ENCODE results near the gene ALDH1A3. TPM values are rescaled to one million over a fixed set of nuclear protein-coding genes. Genes with fewer than 3 reads are reported as not detected.

Gene ALDH1A3
- total RNA-seq, 1 experiment from 2014 or later, result 14.0 TPM

DNA sequence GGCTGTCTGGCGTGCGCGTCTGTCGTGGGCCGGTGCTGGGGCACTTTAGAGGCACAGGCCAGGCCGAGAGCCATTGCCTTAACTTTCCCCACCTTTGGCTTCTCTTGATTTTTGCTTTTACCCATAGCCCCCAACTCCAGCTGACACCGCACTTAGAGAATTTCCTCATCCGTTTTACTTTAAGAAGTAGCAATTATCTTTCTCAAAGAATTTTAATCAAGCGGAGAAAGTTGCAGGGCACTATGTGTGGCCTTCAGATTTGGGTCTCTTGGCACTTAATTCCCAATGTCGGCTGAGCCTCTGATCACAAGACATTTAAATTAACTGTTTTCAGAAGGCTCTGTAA is 1.2 kb downstream of the ALDH1A3 start (continued):
- TF ChIP-seq, protein P1, sequence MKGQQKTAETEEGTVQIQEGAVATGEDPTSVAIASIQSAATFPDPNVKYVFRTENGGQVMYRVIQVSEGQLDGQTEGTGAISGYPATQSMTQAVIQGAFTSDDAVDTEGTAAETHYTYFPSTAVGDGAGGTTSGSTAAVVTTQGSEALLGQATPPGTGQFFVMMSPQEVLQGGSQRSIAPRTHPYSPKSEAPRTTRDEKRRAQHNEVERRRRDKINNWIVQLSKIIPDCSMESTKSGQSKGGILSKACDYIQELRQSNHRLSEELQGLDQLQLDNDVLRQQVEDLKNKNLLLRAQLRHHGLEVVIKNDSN (CRISPR knock-in tag; IDR thresholded peaks at IDR 0.05), result no peak

DNA sequence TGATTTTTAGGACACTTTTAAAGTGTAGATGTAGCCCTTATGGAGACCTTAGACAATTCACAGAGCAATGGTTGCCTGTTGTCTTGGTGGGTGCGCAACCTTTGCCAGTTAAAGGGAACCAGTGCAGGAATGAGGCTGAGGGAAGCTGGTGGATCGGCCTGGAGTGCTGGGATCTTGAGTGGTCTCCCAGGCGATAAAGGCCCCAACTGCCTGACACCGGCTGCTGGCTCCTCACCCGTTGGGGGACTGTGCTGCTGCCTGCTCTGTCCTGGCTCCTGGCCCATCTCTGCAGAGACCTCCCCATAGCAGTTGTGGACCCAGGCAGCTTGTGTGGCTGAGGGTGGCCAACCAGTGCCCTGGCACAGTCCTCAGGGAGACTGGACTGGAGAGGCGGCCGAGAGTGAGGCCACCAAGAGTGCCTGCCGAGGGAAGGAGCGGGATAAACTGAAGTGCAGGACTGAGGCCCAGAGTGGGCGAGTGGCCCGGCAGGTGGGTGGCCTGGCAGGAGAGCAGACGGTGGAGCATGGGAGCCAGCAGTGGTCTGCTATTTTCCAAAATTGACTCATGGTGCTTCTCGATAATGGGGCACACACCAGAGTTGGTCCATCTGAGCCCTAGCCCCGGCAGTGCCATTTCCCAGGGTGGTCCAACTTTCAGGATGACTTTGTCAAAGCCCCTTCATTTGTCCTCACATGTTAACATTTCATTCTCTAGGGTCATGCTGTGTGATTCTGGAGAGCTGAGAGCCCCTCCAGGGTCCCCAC is 2.1 kb downstream of the ALDH1A3 start:
- ChIA-PET POLR2A (no interaction called here), CTCF (no interaction called here)
- no peak for DNase-seq (ENCODE audit: low spot score)
- no peak for TF ChIP-seq ATF1 (CRISPR knock-in tag; IDR thresholded peaks at IDR 0.05)
- peaks cover 33% of the 10 kb centered on the region for H3K4me1 Mint-ChIP-seq
- H3K9me3 Mint-ChIP-seq, result no peaks in the 10 kb centered on the region
- H3K27me3 Mint-ChIP-seq (ENCODE audit: low read depth), result peaks cover 65% of the 10 kb centered on the region
- peak overlapping the region; percentile 89; the same call in 1 of the 2 replicates for H3K4me3 Mint-ChIP-seq
- ATAC-seq, result no peak
- no peak overlapping the region for H3K27ac Mint-ChIP-seq
- no peaks in the 10 kb centered on the region for H3K36me3 Mint-ChIP-seq

DNA sequence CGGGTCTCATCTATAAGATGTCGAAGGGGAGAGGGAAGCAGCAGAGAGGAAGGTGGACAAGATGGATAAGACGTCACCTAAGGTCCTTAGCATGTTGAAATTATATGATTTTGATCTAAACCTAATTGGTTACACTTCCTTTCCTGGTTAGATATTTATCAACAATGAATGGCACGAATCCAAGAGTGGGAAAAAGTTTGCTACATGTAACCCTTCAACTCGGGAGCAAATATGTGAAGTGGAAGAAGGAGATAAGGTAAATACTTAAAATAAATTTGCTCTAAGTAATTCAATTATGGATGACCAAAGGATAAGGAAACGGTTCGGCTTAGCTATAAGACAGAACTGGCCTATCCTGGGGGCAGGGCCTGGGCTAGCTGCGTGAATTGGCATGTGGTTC is 5.5 kb downstream of the ALDH1A3 start:
- Mint-ChIP-seq H3K4me1 (peaks cover 15% of the 10 kb centered on the region), H3K36me3 (no peaks in the 10 kb centered on the region), H3K9me3 (no peaks in the 10 kb centered on the region), H3K27ac (no peak overlapping the region), H3K4me3 (no peak overlapping the region), H3K27me3 (ENCODE audit: low read depth) (peaks cover 43% of the 10 kb centered on the region)
- DNase-seq (ENCODE audit: low spot score) (no peak), ATAC-seq (no peak)
- TF ChIP-seq, protein P2, sequence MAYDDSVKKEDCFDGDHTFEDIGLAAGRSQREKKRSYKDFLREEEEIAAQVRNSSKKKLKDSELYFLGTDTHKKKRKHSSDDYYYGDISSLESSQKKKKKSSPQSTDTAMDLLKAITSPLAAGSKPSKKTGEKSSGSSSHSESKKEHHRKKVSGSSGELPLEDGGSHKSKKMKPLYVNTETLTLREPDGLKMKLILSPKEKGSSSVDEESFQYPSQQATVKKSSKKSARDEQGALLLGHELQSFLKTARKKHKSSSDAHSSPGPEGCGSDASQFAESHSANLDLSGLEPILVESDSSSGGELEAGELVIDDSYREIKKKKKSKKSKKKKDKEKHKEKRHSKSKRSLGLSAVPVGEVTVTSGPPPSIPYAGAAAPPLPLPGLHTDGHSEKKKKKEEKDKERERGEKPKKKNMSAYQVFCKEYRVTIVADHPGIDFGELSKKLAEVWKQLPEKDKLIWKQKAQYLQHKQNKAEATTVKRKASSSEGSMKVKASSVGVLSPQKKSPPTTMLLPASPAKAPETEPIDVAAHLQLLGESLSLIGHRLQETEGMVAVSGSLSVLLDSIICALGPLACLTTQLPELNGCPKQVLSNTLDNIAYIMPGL (CRISPR knock-in tag; IDR thresholded peaks at IDR 0.05), result no peak
- no peak for TF ChIP-seq ZNF219 (CRISPR knock-in tag; IDR thresholded peaks at IDR 0.05; ENCODE audit: borderline replicate concordance)
- TF ChIP-seq TEAD4 (CRISPR knock-in tag; IDR thresholded peaks at IDR 0.05), result no peak
- no peak for TF ChIP-seq ZNF232 (CRISPR knock-in tag; IDR thresholded peaks at IDR 0.05)
- TF ChIP-seq JAZF1 (CRISPR knock-in tag; IDR thresholded peaks at IDR 0.05), result no peak
- ChIA-PET POLR2A (no interaction called here), CTCF (interaction anchor here (1.3 to 2.5 kb wide), 3 partner anchors 12 to 213 kb away, joined by 3 to 6 read pairs (median 6); no protein-coding TSS in a partner anchor)

DNA sequence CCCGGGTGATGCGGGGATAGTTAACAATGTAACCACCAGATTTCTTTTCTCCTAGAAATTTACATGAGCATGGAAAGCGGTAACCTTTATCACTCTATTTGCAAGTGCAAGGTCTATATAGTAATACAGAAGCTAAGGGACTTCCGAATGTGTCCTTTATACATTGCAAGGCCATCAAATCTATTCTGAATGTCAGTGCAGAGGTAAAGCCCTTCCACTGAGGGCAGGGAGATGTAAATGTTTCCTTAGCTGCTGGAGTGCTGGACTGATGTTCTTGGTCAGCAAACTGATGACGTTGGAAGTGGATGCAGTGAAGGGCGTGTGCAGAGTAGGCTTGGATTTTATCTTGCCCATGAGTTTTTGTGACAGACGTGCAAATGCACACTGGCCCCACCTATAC is 6.2 kb downstream of the ALDH1A3 start:
- Mint-ChIP-seq H3K36me3 (no peaks in the 10 kb centered on the region), H3K4me3 (no peak overlapping the region), H3K9me3 (no peaks in the 10 kb centered on the region), H3K27ac (no peak overlapping the region), H3K27me3 (ENCODE audit: low read depth) (peaks cover 36% of the 10 kb centered on the region), H3K4me1 (peaks cover 13% of the 10 kb centered on the region)
- TF ChIP-seq, protein P3, sequence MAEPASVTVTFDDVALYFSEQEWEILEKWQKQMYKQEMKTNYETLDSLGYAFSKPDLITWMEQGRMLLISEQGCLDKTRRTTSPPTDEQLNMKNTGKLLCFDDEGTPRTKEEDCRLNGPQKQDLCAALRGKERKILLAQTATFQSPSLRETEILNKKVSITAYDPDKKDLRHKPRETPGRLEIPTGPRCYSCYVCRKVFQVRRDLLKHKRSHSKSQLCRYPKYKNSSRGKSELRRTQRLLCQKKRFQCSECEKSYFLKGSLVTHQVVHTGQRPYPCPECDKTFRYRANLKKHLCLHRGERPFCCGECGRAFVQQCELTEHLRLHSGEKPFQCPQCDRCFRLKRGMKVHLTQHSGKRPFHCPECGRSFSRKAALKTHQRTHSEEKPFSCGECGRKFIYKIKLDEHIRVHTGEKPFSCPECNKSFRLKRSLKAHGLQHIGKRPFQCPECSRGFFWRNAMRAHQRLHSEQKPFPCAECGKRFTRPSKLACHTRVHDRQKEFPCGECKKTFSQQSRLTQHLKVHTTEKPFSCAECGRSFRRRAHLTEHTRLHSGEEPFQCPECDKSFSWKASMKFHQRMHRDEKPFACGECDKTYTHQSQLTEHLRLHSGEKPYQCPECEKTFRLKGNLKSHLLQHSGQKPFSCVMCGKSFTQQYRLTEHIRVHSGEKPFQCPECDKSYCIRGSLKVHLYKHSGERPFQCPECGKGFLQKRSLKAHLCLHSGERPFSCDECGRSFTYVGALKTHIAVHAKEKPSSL (CRISPR knock-in tag; conservative IDR thresholded peaks at IDR 0.05), result no peak
- TF ChIP-seq, protein P4, sequence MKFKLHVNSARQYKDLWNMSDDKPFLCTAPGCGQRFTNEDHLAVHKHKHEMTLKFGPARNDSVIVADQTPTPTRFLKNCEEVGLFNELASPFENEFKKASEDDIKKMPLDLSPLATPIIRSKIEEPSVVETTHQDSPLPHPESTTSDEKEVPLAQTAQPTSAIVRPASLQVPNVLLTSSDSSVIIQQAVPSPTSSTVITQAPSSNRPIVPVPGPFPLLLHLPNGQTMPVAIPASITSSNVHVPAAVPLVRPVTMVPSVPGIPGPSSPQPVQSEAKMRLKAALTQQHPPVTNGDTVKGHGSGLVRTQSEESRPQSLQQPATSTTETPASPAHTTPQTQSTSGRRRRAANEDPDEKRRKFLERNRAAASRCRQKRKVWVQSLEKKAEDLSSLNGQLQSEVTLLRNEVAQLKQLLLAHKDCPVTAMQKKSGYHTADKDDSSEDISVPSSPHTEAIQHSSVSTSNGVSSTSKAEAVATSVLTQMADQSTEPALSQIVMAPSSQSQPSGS (CRISPR knock-in tag; IDR thresholded peaks at IDR 0.05; ENCODE audit: borderline replicate concordance, low read depth), result no peak
- TF ChIP-seq GABPB1 (CRISPR knock-in tag; IDR thresholded peaks at IDR 0.05) (no peak), KAT7 (CRISPR knock-in tag; IDR thresholded peaks at IDR 0.05; ENCODE audit: borderline replicate concordance) (no peak), RELA (CRISPR knock-in tag; IDR thresholded peaks at IDR 0.05; ENCODE audit: borderline replicate concordance) (no peak), ZNF671 (CRISPR knock-in tag; IDR thresholded peaks at IDR 0.05) (no peak), RORB (CRISPR knock-in tag; IDR thresholded peaks at IDR 0.05) (no peak), JUN (CRISPR knock-in tag; IDR thresholded peaks at IDR 0.05) (no peak), ZNF396 (CRISPR knock-in tag; IDR thresholded peaks at IDR 0.05; ENCODE audit: borderline replicate concordance) (no peak)
- ChIA-PET CTCF (interaction anchor here (0.9 to 1.3 kb wide), 4 partner anchors 13 to 253 kb away, joined by 3 to 6 read pairs (median 4); no protein-coding TSS in a partner anchor), POLR2A (no interaction called here)
- DNase-seq (ENCODE audit: low spot score) (no peak), ATAC-seq (no peak)
